K562 (cell line): ENCODE data around the gene KITLG. TPM values are rescaled to one million over a fixed set of nuclear protein-coding genes. Genes with fewer than 3 reads are reported as not detected.
A peak's percentile ranks its signal among the peaks of the same experiment; 100 is the strongest.

Experiments used
- ATAC-seq: fragments of 200-7000 bp; cut with Tn5 transposase; 3 replicates; pipeline ENCODE4 v1.9.1; 2020; ENCODE audit warnings: moderate library complexity
- BruUV-seq: library from RNA; stranded (reverse); fragments of 400-500 nt; replicated peaks from 2 replicates; lab custom pipeline; 2021; lab: Mats Ljungman, UMichigan
- CTCF ChIA-PET: fragments of 300-600 bp; formaldehyde crosslinking; extraction: SDS; loops from one replicate; lab custom pipeline; 2021; ENCODE audit warnings: low intra/inter-chr PET ratio; lab: Yijun Ruan, JAX
- POLR2A ChIA-PET: fragments of 300-600, 350-650 bp; sonication (Branson Sonifier 250); formaldehyde crosslinking; extraction: SDS; loops from one replicate; lab custom pipeline; 2021; ENCODE audit warnings: antibody characterized with exemption, inconsistent platforms; lab: Yijun Ruan, JAX
- DNase-seq, 4 experiments: peaks; one replicate each; pipeline versions ENCODE4 v3.0.0 to v3.0.0-alpha.2; 2011 to 2018; ENCODE audit warnings: low spot score in 3 of 4, mixed read lengths in 3 of 4; ENCODE audit errors: extremely low read depth in 1 of 4
- FAIRE-seq: peaks from 2 replicates; lab custom pipeline; 2011; peaks lifted over from hg19 to GRCh38; lab: Jason Lieb, UNC
- H2AFZ ChIP-seq: 2 replicates; pipeline ENCODE4 v1.6.0; 2011; ENCODE audit warnings: low read depth, low read length, control low read depth, inconsistent platforms
- H3K27ac ChIP-seq: fragments of 200-600 bp; 3 replicates; pipeline ENCODE4 v1.8.0; 2011; ENCODE audit warnings: low read depth, mild to moderate bottlenecking, control low read depth, inconsistent platforms, low read length, moderate library complexity, mixed read lengths; ENCODE audit errors: extremely low read depth
- H3K27me3 ChIP-seq, 2 experiments: fragments of 300-600 bp in 1 of 2; 2 replicates in 1 of 2; 3 replicates in 1 of 2; pipeline versions ENCODE4 v1.6.0 to v1.8.0; 2011; ENCODE audit warnings: inconsistent platforms in 2 of 2, low read length in 2 of 2, mild to moderate bottlenecking in 1 of 2, mixed read lengths in 1 of 2, moderate library complexity in 1 of 2; ENCODE audit not compliant: control insufficient read depth in 2 of 2, insufficient read depth in 2 of 2
- H3K36me3 ChIP-seq: fragments of 300-600 bp; 3 replicates; pipeline ENCODE4 v1.8.0; 2011; ENCODE audit warnings: mild to moderate bottlenecking, low read length, inconsistent platforms; ENCODE audit not compliant: control insufficient read depth, insufficient read depth
- H3K4me1 ChIP-seq, 2 experiments: fragments of 200-600 bp in 1 of 2; replicated peaks in 1 of 2; 2 replicates in 1 of 2; 3 replicates in 1 of 2; pipeline versions ENCODE4 v1.5.1 to v1.8.0; 2011; ENCODE audit warnings: inconsistent platforms in 2 of 2, low read length in 2 of 2, mild to moderate bottlenecking in 1 of 2, mixed read lengths in 1 of 2, moderate library complexity in 1 of 2; ENCODE audit not compliant: control insufficient read depth in 2 of 2, insufficient read depth in 2 of 2
- H3K4me2 ChIP-seq: 2 replicates; pipeline ENCODE4 v1.6.1; 2011; ENCODE audit warnings: low read length, control low read depth, inconsistent platforms, mixed read lengths; ENCODE audit not compliant: insufficient read depth
- H3K4me3 ChIP-seq: fragments of 200-600 bp; sonication (generic), shearing (Covaris generic); 2 replicates; pipeline ENCODE4 v1.5.1; 2016; ENCODE audit warnings: control low read depth, inconsistent platforms
- H3K79me2 ChIP-seq: fragments of 200-600 bp; 3 replicates; pipeline ENCODE4 v1.8.0; 2011; ENCODE audit warnings: low read length, inconsistent platforms; ENCODE audit not compliant: control insufficient read depth, insufficient read depth
- H3K9ac ChIP-seq, 2 experiments: 2 replicates each; pipeline versions ENCODE4 v1.6.0 to v1.6.1; 2011; ENCODE audit warnings: low read depth in 2 of 2, low read length in 2 of 2, control low read depth in 1 of 2, inconsistent platforms in 1 of 2, mild to moderate bottlenecking in 1 of 2, mixed read lengths in 1 of 2; ENCODE audit not compliant: insufficient read depth in 1 of 2
- H3K9me1 ChIP-seq: one replicate; pipeline ENCODE4 v1.6.0; 2011; ENCODE audit warnings: inconsistent platforms, mild to moderate bottlenecking, low read length, moderate library complexity; ENCODE audit not compliant: control insufficient read depth, insufficient read depth
- H3K9me3 ChIP-seq: replicated peaks from 2 replicates; pipeline ENCODE4 v1.5.1; 2011; ENCODE audit warnings: low read depth, low read length, inconsistent platforms; ENCODE audit not compliant: control insufficient read depth, insufficient read depth
- H4K20me1 ChIP-seq: replicated peaks from 2 replicates; pipeline ENCODE4 v1.6.1; 2011; ENCODE audit warnings: low read length, inconsistent platforms, mixed read lengths; ENCODE audit not compliant: control insufficient read depth, insufficient read depth
- ADNP ChIP-seq: fragments of 200-800 bp; sonication (Bioruptor generic); IDR thresholded peaks from 2 replicates; pipeline ENCODE4 v1.6.1; 2016; ENCODE audit warnings: missing genetic modification characterization, missing compliant biosample characterization
- C11orf30 ChIP-seq: fragments of 450-650 bp; IDR thresholded peaks from 2 replicates; pipeline ENCODE4 v1.6.1; 2016; ENCODE audit warnings: low read depth, mild to moderate bottlenecking
- CEBPG ChIP-seq, 3 experiments: fragments of 200-800 bp in 1 of 3; sonication (Bioruptor generic) in 1 of 3; sonication (generic) in 1 of 3; formaldehyde crosslinking in 1 of 3; IDR thresholded peaks in 2 of 3; conservative IDR thresholded peaks in 1 of 3; 2 replicates each; pipeline versions ENCODE4 v1.6.1 to v1.8.0; 2016 to 2022; ENCODE audit warnings: missing compliant biosample characterization in 2 of 3, missing genetic modification characterization in 2 of 3, mild to moderate bottlenecking in 1 of 3, missing genetic modification reagents in 1 of 3
- EGR1 ChIP-seq: fragments of 450-650 bp; conservative IDR thresholded peaks from 2 replicates; pipeline ENCODE4 v1.6.1; 2017; ENCODE audit warnings: mild to moderate bottlenecking
- ELF1 ChIP-seq: fragments of 200-800 bp; sonication (Bioruptor generic); IDR thresholded peaks from 2 replicates; pipeline ENCODE4 v1.6.1; 2016; ENCODE audit warnings: missing genetic modification characterization, missing compliant biosample characterization
- HDAC8 ChIP-seq: fragments of 450-650 bp; IDR thresholded peaks from 2 replicates; pipeline ENCODE4 v1.6.1; 2016; ENCODE audit warnings: mild to moderate bottlenecking, missing genetic modification characterization, moderate library complexity, missing compliant biosample characterization
- HNRNPK ChIP-seq: fragments of 200-400 bp; formaldehyde crosslinking; IDR thresholded peaks from one replicate; pipeline ENCODE4 v1.6.1; 2018; ENCODE audit warnings: mild to moderate bottlenecking, low read depth, low read length; ENCODE audit not compliant: poor library complexity, severe bottlenecking
- MTA2 ChIP-seq: fragments of 450-650 bp; IDR thresholded peaks from 2 replicates; pipeline ENCODE4 v1.6.1; 2016; ENCODE audit warnings: low read depth
- NELFE ChIP-seq: IDR thresholded peaks from 2 replicates; pipeline ENCODE4 v1.6.1; 2011; ENCODE audit warnings: mild to moderate bottlenecking; ENCODE audit not compliant: insufficient read depth, insufficient read length
- SNRNP70 ChIP-seq: fragments of 200-400 bp; formaldehyde crosslinking; optimal IDR thresholded peaks from 2 replicates; pipeline ENCODE3; 2017; ENCODE audit warnings: low read depth, low read length
- SP1 ChIP-seq: sonication (generic); formaldehyde crosslinking; IDR thresholded peaks from 2 replicates; pipeline ENCODE4 v1.8.1; 2022; ENCODE audit warnings: mild to moderate bottlenecking, missing genetic modification reagents
- STAG1 ChIP-seq: sonication (generic); formaldehyde crosslinking; IDR thresholded peaks from 2 replicates; pipeline ENCODE4 v1.5.0; 2020; ENCODE audit warnings: missing genetic modification reagents, borderline replicate concordance
- TRIM28 ChIP-seq: fragments of 450-650 bp; IDR thresholded peaks from 2 replicates; pipeline ENCODE4 v1.6.1; 2017
- ZBTB8A ChIP-seq: fragments of 450-650 bp; IDR thresholded peaks from 2 replicates; pipeline ENCODE4 v1.6.1; 2018; ENCODE audit warnings: mild to moderate bottlenecking, moderate library complexity; ENCODE audit not compliant: partially characterized antibody
- ZC3H11A ChIP-seq: IDR thresholded peaks from 2 replicates; pipeline ENCODE4 v1.6.1; 2012; ENCODE audit warnings: low read depth, low read length, improper control_type of control experiment
- ZC3H4 ChIP-seq: sonication (generic); formaldehyde crosslinking; IDR thresholded peaks from 2 replicates; pipeline ENCODE4 v1.9.0; 2021; ENCODE audit warnings: missing genetic modification reagents, borderline replicate concordance
- ZNF316 ChIP-seq: fragments of 450-650 bp; IDR thresholded peaks from 2 replicates; pipeline ENCODE4 v1.6.1; 2016
- ZNF75A ChIP-seq: fragments of 450-650 bp; formaldehyde crosslinking; IDR thresholded peaks from 2 replicates; pipeline ENCODE4 v1.4.0; 2020; ENCODE audit warnings: mild to moderate bottlenecking
- WGBS: fragments of 100-300 bp; shearing (Covaris generic); methylation state at CpG from one replicate; pipeline ENCODE4 v1.1.6; 2016; ENCODE audit warnings: low coverage, mixed read lengths; ENCODE audit not compliant: insufficient coverage; ENCODE audit errors: missing lambda C conversion rate; 5-methylcytosine and 5-hydroxymethylcytosine counted together
- in situ Hi-C: fragments of 300-500 bp; cut with MboI; formaldehyde crosslinking; loops from 4 replicates; pipeline ENCODE4 v1.15.0; 2018; ENCODE audit warnings: inconsistent platforms, mixed read lengths
- intact Hi-C: fragments of 100-400 bp; cut with micrococcal nuclease; formaldehyde crosslinking; loops from 2 replicates; pipeline ENCODE4 v1.14.2; 2022
- polyA plus RNA-seq, 8 experiments: library from polyadenylated mRNA; depleted of rRNA in 4 of 8; stranded (reverse) in 5 of 8; unstranded in 3 of 8; fragments of >200 nt; fragmentation: Nextera tagmentation in 2 of 8; fragmentation: Illumina TruSeq in 1 of 8; extraction: Ambion mirVana in 2 of 8; extraction: Trizol in 1 of 8; gene quantifications; 2 replicates each; pipeline versions ENCODE4 v1.2.1 to v1.2.3, GENCODE V29; 2011 to 2014; ENCODE audit warnings: inconsistent platforms in 1 of 8, missing spikeins in 1 of 8
- total RNA-seq, 7 experiments: library from RNA; depleted of rRNA in 6 of 7; stranded (reverse); fragments of >200 nt in 6 of 7; fragmentation: Illumina TruSeq in 2 of 7; extraction: Trizol in 2 of 7; gene quantifications; 2 replicates each; pipeline versions ENCODE4 v1.2.1 to v1.2.3, GENCODE V29; 2011 to 2021; ENCODE audit warnings: low replicate concordance in 1 of 7

The KITLG gene
- total and polyA plus RNA-seq, 9 of the 15 experiments (the other 6 are each of a cell fraction or from before 2014, with no cell fraction given): 0.04 to 0.09 (median 0.04) TPM; not detected in 6

- ATAC-seq (no peak), DNase-seq (no peak), FAIRE-seq (no peak)
- no peaks in the 10 kb centered on the region for H3K9me3 ChIP-seq
- no peak overlapping the region for H2AFZ ChIP-seq
- ChIA-PET POLR2A (no interaction called here), CTCF (no interaction called here)
- intact Hi-C loops: no loop called here
- H3K79me2 ChIP-seq: no peaks in the 10 kb centered on the region
- WGBS: 0% methylated on average over 1 of the region's 1 CpG
- in situ Hi-C loops: no loop called here
- no peak overlapping the region for H3K4me3 ChIP-seq
- no peaks in the 10 kb centered on the region for H3K4me1 ChIP-seq
- H3K27ac ChIP-seq: no peak overlapping the region
- H3K27me3 ChIP-seq: no peaks in the 10 kb centered on the region
- no peak overlapping the region for H3K9ac ChIP-seq
- TF ChIP-seq ZNF316 (no peak), CEBPG (CRISPR knock-in tag; IDR thresholded peaks at IDR 0.05) (no peak), CEBPG (tag; conservative IDR thresholded peaks at IDR 0.05 in 1 of 2, IDR thresholded peaks at IDR 0.05 in 1 of 2) (0 out of 4 replicates have a peak, but pooled peaks of 1 of the 2 experiments have one; percentile 11)
- H4K20me1 ChIP-seq: no peaks in the 10 kb centered on the region
- no peaks in the 10 kb centered on the region for H3K36me3 ChIP-seq
- no peaks in the 10 kb centered on the region for H3K9me1 ChIP-seq
- BruUV-seq: no TSS peak
- H3K4me2 ChIP-seq: no peak overlapping the region
These were observed 47.2 kb upstream of the KITLG start for GRCh38 chr12:88627501-88627900.

GRCh38 chr12:88625356-88625755 is 45.1 kb upstream of the KITLG start:
- Histone ChIP-seq H3K4me2 (no peak overlapping the region), H3K4me3 (no peak overlapping the region), H3K9me1 (no peaks in the 10 kb centered on the region), H3K9me3 (no peaks in the 10 kb centered on the region), H3K36me3 (no peaks in the 10 kb centered on the region), H3K27me3 (no peaks in the 10 kb centered on the region), H2AFZ (no peak overlapping the region), H3K79me2 (no peaks in the 10 kb centered on the region), H3K9ac (no peak overlapping the region), H4K20me1 (no peaks in the 10 kb centered on the region), H3K27ac (no peak overlapping the region), H3K4me1 (no peaks in the 10 kb centered on the region)
- FAIRE-seq (no peak), DNase-seq (no peak), ATAC-seq (no peak)
- no TSS peak for BruUV-seq
- ChIA-PET CTCF (no interaction called here), POLR2A (no interaction called here)
- intact Hi-C loops (no loop called here), in situ Hi-C loops (no loop called here)
- WGBS: 0% methylated on average over 7 of the region's 7 CpGs
- no peak for TF ChIP-seq HNRNPK
- TF ChIP-seq HDAC8 (tag): no peak
- TF ChIP-seq TRIM28: no peak
- no peak for TF ChIP-seq ZBTB8A
- TF ChIP-seq MTA2: no peak
- no peak for TF ChIP-seq NELFE
- no peak for TF ChIP-seq C11orf30
- no peak for TF ChIP-seq EGR1
- TF ChIP-seq ADNP (tag): no peak
- no peak for TF ChIP-seq ZC3H4 (CRISPR knock-in tag)
- TF ChIP-seq ZC3H11A: no peak
- no peak for TF ChIP-seq SNRNP70
- TF ChIP-seq ELF1 (tag): no peak
- no peak for TF ChIP-seq STAG1 (CRISPR knock-in tag)
- TF ChIP-seq SP1 (CRISPR knock-in tag): no peak
- TF ChIP-seq ZNF75A (CRISPR knock-in tag): no peak
